Smooth muscle cell (in vitro differentiated cells): ENCODE data around the gene COG2. TPM values are rescaled to one million over a fixed set of nuclear protein-coding genes. Genes with fewer than 3 reads are reported as not detected.
"Not testable (repeated sequence)": the region's sequence is repeated elsewhere in the genome, so short reads cannot be mapped to it uniquely, and the experiment has no call there.

Source experiments
- DNase-seq: peaks from one replicate; lab custom pipeline; 2025; ENCODE audit not compliant: unreplicated experiment; lab: John Stamatoyannopoulos, UW
- H2AFZ ChIP-seq: fragments of 200-600 bp; sonication (generic); 2 replicates; pipeline ENCODE4 v1.6.0; 2016; ENCODE audit warnings: antibody characterized with exemption, low read depth, mild to moderate bottlenecking
- H3F3A ChIP-seq: fragments of 200-600 bp; sonication (generic); 2 replicates; pipeline ENCODE4 v1.6.0; 2017; ENCODE audit warnings: antibody characterized with exemption, low read depth
- H3K27ac ChIP-seq: fragments of 200-600 bp; sonication (generic); 2 replicates; pipeline ENCODE4 v1.5.1; 2016; ENCODE audit warnings: low read depth, mild to moderate bottlenecking
- H3K27me3 ChIP-seq: fragments of 200-600 bp; sonication (generic); 2 replicates; pipeline ENCODE4 v1.6.1; 2016; ENCODE audit warnings: low read depth, mild to moderate bottlenecking
- H3K36me3 ChIP-seq: fragments of 200-600 bp; sonication (generic); 2 replicates; pipeline ENCODE4 v1.5.1; 2016; ENCODE audit warnings: low read depth
- H3K4me1 ChIP-seq: fragments of 200-600 bp; sonication (generic); 2 replicates; pipeline ENCODE4 v1.5.1; 2016; ENCODE audit warnings: low read depth
- H3K4me2 ChIP-seq: fragments of 200-600 bp; sonication (generic); 2 replicates; pipeline ENCODE4 v1.6.0; 2016; ENCODE audit warnings: mild to moderate bottlenecking
- H3K4me3 ChIP-seq: fragments of 200-600 bp; sonication (generic); 2 replicates; pipeline ENCODE4 v1.5.1; 2016; ENCODE audit warnings: mild to moderate bottlenecking
- H3K79me2 ChIP-seq: fragments of 200-600 bp; sonication (generic); 2 replicates; pipeline ENCODE4 v1.6.0; 2016; ENCODE audit warnings: low read depth, mild to moderate bottlenecking
- H3K9ac ChIP-seq: fragments of 200-600 bp; sonication (generic); 2 replicates; pipeline ENCODE4 v1.6.0; 2016; ENCODE audit warnings: low read depth
- H3K9me3 ChIP-seq: fragments of 200-600 bp; sonication (generic); replicated peaks from 2 replicates; pipeline ENCODE4 v1.5.1; 2016; ENCODE audit warnings: low read depth
- H4K20me1 ChIP-seq: fragments of 200-600 bp; sonication (generic); 2 replicates; pipeline ENCODE4 v1.6.0; 2016; ENCODE audit warnings: low read depth
- CTCF ChIP-seq: fragments of 200-600 bp; sonication (generic); IDR thresholded peaks from 2 replicates; pipeline ENCODE4 v1.5.1; 2017; ENCODE audit warnings: borderline replicate concordance, mild to moderate bottlenecking, antibody characterized with exemption; ENCODE audit not compliant: insufficient read depth, poor library complexity, severe bottlenecking
- WGBS: methylation state at CpG from one replicate; pipeline ENCODE4 v1.1.7; 2016; ENCODE audit warnings: low lambda C conversion rate; 5-methylcytosine and 5-hydroxymethylcytosine counted together
- polyA plus RNA-seq: library from polyadenylated mRNA; unstranded; fragments of >200 nt; fragmentation: Nextera tagmentation; extraction: Ambion mirVana; gene quantifications from 2 replicates; pipeline ENCODE4 v1.2.1, GENCODE V29; 2016
- total RNA-seq: library from RNA; depleted of rRNA; stranded (reverse); fragments of >200 nt; gene quantifications from 2 replicates; pipeline ENCODE4 v1.2.3, GENCODE V29; 2014

Gene COG2
- total and polyA plus RNA-seq, 2 experiments from 2014 or later, result 16.5 to 23.8 TPM

GRCh38 chr1:230595181-230595580 is 47.1 kb upstream of the COG2 start:
- H3K4me1 ChIP-seq, result no peaks in the 10 kb centered on the region
- H3K79me2 ChIP-seq, result no peaks in the 10 kb centered on the region
- no peaks in the 10 kb centered on the region for H3F3A ChIP-seq
- H2AFZ ChIP-seq, result no peak overlapping the region
- no peak overlapping the region for H3K27ac ChIP-seq
- H3K27me3 ChIP-seq, result peaks cover 1% of the 10 kb centered on the region
- no peaks in the 10 kb centered on the region for H3K36me3 ChIP-seq
- no peak for TF ChIP-seq CTCF
- 88% methylated on average over 2 of the region's 2 CpGs for WGBS
- no peak for DNase-seq
- H3K4me2 ChIP-seq, result no peak overlapping the region
- H4K20me1 ChIP-seq, result no peaks in the 10 kb centered on the region
- H3K4me3 ChIP-seq, result no peak overlapping the region
- H3K9ac ChIP-seq, result no peak overlapping the region
- H3K9me3 ChIP-seq, result no peaks in the 10 kb centered on the region

- no peak overlapping the region for H3K4me2 ChIP-seq
- no peaks in the 10 kb centered on the region for H4K20me1 ChIP-seq
- H3K9ac ChIP-seq, result no peak overlapping the region
- WGBS, result 84% methylated on average over 2 of the region's 2 CpGs
- no peak for TF ChIP-seq CTCF
- H3K4me3 ChIP-seq, result no peak overlapping the region
- H3F3A ChIP-seq, result no peaks in the 10 kb centered on the region
- no peaks in the 10 kb centered on the region for H3K36me3 ChIP-seq
- H3K79me2 ChIP-seq, result no peaks in the 10 kb centered on the region
- H3K27ac ChIP-seq, result no peak overlapping the region
- H3K9me3 ChIP-seq, result no peaks in the 10 kb centered on the region
- H2AFZ ChIP-seq, result no peak overlapping the region
- no peak for DNase-seq
- H3K4me1 ChIP-seq, result no peaks in the 10 kb centered on the region
- H3K27me3 ChIP-seq, result no peaks in the 10 kb centered on the region
Observed at GRCh38 chr1:230596306-230596705, 46.0 kb upstream of the COG2 start.

- Histone ChIP-seq H3K27me3 (no peaks in the 10 kb centered on the region), H2AFZ (no peak overlapping the region), H3F3A (no peaks in the 10 kb centered on the region), H3K4me2 (no peak overlapping the region), H3K9ac (no peak overlapping the region), H3K4me3 (no peak overlapping the region), H3K27ac (no peak overlapping the region), H4K20me1 (no peaks in the 10 kb centered on the region), H3K36me3 (no peaks in the 10 kb centered on the region), H3K4me1 (no peaks in the 10 kb centered on the region), H3K9me3 (no peaks in the 10 kb centered on the region), H3K79me2 (no peaks in the 10 kb centered on the region)
- DNase-seq, result no peak
- TF ChIP-seq CTCF, result no peak
Observed at GRCh38 chr1:230598745-230599144, 43.5 kb upstream of the COG2 start.

GRCh38 chr1:230599926-230600656 is 42.2 kb upstream of the COG2 start:
- WGBS, result 81% methylated on average over 4 of the region's 4 CpGs
- no peak for DNase-seq
- no peak overlapping the region for H2AFZ ChIP-seq
- H3K9ac ChIP-seq, result no peak overlapping the region
- H3K9me3 ChIP-seq, result no peaks in the 10 kb centered on the region
- no peaks in the 10 kb centered on the region for H3K4me1 ChIP-seq
- H3K27me3 ChIP-seq, result no peaks in the 10 kb centered on the region
- no peak overlapping the region for H3K4me2 ChIP-seq
- H4K20me1 ChIP-seq, result no peaks in the 10 kb centered on the region
- no peaks in the 10 kb centered on the region for H3K36me3 ChIP-seq
- no peak overlapping the region for H3K27ac ChIP-seq
- H3F3A ChIP-seq, result no peaks in the 10 kb centered on the region
- H3K4me3 ChIP-seq, result no peak overlapping the region
- H3K79me2 ChIP-seq, result no peaks in the 10 kb centered on the region
- TF ChIP-seq CTCF, result no peak

- H4K20me1 ChIP-seq, H3K79me2 ChIP-seq, H3K4me3 ChIP-seq, H3K36me3 ChIP-seq, H3K9me3 ChIP-seq, H3K4me1 ChIP-seq, H3K4me2 ChIP-seq, H3K27ac ChIP-seq, H3F3A ChIP-seq, H2AFZ ChIP-seq, H3K9ac ChIP-seq, DNase-seq, H3K27me3 ChIP-seq: not testable (repeated sequence)
- 76% methylated on average over 2 of the region's 2 CpGs for WGBS
Observed at GRCh38 chr1:230600657-230601400, 41.5 kb upstream of the COG2 start.
